Left ventricle myocardium inferior (tissue), 1 donor: ENCODE data around the gene CDK14. TPM values are rescaled to one million over a fixed set of nuclear protein-coding genes. Genes with fewer than 3 reads are reported as not detected.

ENCODE experiments used
- DNase-seq: peaks from one replicate; pipeline ENCODE4 v3.0.0-alpha.2; 2020
- H3K27ac ChIP-seq: fragments of 200-600 bp; replicated peaks from 2 replicates; pipeline ENCODE4 v1.8.0; 2021
- H3K27me3 ChIP-seq: fragments of 200-600 bp; 2 replicates; pipeline ENCODE4 v1.8.0; 2021; ENCODE audit warnings: low read depth
- H3K36me3 ChIP-seq: fragments of 200-600 bp; 2 replicates; pipeline ENCODE4 v1.8.0; 2021
- H3K4me1 ChIP-seq: fragments of 200-600 bp; 2 replicates; pipeline ENCODE4 v1.8.0; 2021
- H3K4me3 ChIP-seq: fragments of 200-600 bp; 2 replicates; pipeline ENCODE4 v1.8.0; 2021; ENCODE audit warnings: mild to moderate bottlenecking, moderate library complexity
- H3K9me3 ChIP-seq: fragments of 200-600 bp; replicated peaks from 2 replicates; pipeline ENCODE4 v1.8.0; 2021
- CTCF ChIP-seq: fragments of 200-600 bp; IDR thresholded peaks from 2 replicates; pipeline ENCODE4 v1.8.0; 2021; ENCODE audit warnings: antibody characterized with exemption, mild to moderate bottlenecking, borderline replicate concordance
- intact Hi-C: fragments of 100-400 bp; cut with micrococcal nuclease; formaldehyde crosslinking; loops from one replicate; pipeline ENCODE4 v1.11.0; 2022
- total RNA-seq: library from RNA; stranded (reverse); fragmentation: NEBNext Ultra II Directional; extraction: Animal tissue kit (Norgen Biotek cat#: 25700); gene quantifications from one replicate; pipeline ENCODE4 v1.2.1, GENCODE V29; 2021
- donor health status: DM: no; HTN: yes; CAD: no; lungs with severe emphysema.

Gene CDK14
- total RNA-seq, 1 donor from 2014 or later: 18.7 TPM

DNA sequence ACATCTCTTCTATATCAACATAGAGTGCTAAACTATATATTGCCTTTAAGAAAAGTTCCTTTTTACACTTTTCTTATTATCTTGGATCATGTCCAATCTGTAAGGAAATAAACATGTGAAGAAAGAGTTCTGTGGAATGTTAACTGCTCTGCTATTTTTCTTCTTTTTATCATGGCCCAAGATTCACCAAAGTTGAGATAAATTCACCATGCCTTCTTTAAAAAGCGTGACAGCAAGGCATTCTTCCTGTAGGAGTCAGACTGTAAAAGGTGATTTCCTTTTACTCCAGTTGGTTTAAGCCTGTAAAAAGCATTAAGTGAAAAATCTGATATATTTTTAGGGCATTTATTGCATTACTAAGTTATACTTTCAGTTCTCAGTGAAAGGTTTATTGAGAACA lies 502.4 kb downstream of the CDK14 start:
- Histone ChIP-seq H3K36me3 (no peaks in the 10 kb centered on the region), H3K4me3 (no peak overlapping the region), H3K27ac (no peak overlapping the region), H3K9me3 (no peaks in the 10 kb centered on the region), H3K27me3 (no peaks in the 10 kb centered on the region), H3K4me1 (no peaks in the 10 kb centered on the region)
- no peak for TF ChIP-seq CTCF
- intact Hi-C loops: no loop called here
- DNase-seq: no peak

DNA sequence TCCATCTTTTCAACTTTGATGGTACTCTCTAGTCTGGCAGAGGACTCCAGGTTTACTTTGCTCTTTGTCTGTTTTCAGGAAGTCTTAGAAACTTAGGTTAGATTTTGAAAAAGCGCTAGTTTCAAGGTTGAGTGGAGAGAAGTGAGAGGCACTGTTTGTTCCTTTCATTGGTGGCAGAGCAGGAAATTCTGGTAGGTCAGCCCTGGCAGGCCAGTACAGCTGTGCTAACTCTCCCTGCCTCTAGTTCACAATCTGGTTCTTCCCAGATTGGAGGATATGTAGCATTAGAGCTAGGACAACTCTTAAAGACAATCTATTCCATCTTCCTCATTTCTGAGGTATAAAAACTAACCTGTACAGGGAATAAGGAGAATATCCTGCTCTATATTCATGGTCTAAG lies 507.2 kb downstream of the CDK14 start:
- no peaks in the 10 kb centered on the region for H3K27me3 ChIP-seq
- H3K4me1 ChIP-seq: no peaks in the 10 kb centered on the region
- H3K36me3 ChIP-seq: no peaks in the 10 kb centered on the region
- no peak overlapping the region for H3K27ac ChIP-seq
- no peak overlapping the region for H3K4me3 ChIP-seq
- TF ChIP-seq CTCF: no peak
- intact Hi-C loops: no loop called here
- no peak for DNase-seq
- no peaks in the 10 kb centered on the region for H3K9me3 ChIP-seq

DNA sequence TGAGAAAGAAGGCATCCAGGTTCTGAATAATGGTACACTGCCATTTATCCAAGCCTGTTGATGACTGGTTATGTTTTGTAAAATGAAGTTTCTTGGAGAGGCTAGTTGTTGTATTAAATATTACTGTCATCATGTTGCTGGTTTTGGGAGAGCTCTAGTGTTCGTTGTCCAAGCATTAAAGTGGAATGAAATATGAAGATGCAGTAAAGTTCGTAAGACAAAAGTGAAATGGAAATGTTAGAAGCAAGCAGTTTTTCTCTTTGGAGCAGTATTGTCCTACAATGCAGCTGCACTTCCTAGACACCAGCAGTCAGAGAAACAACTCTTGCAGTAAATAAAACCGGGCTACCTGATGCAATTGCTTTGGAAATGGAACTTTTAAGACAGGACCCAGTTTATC lies 511.3 kb downstream of the CDK14 start:
- intact Hi-C loops: no loop called here
- Histone ChIP-seq H3K4me1 (no peaks in the 10 kb centered on the region), H3K9me3 (no peaks in the 10 kb centered on the region), H3K36me3 (no peaks in the 10 kb centered on the region), H3K4me3 (no peak overlapping the region), H3K27ac (no peak overlapping the region), H3K27me3 (no peaks in the 10 kb centered on the region)
- DNase-seq: no peak
- no peak for TF ChIP-seq CTCF

DNA sequence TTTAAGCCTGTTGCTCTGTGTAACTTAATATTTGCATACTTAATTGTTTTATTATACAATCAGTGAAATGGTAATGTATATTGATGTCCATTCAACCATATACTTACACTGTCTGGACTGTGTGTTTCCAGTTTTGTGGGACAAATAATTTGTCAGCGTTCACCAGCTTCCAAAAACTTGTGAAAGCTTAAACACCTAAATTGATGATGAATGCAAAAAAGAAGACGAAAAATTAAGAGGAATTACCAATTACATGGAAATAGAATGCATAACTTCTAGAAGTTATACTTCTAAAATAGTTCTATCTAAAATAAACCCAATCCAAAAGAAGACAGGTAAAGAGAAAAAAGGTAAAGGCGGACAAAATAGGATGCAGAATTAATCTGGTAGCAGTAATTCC lies 513.1 kb downstream of the CDK14 start:
- TF ChIP-seq CTCF: no peak

GRCh38 chr7:91112902-91113341 lies 516.8 kb downstream of the CDK14 start:
- Histone ChIP-seq H3K9me3 (no peaks in the 10 kb centered on the region), H3K27ac (no peak overlapping the region), H3K4me3 (no peak overlapping the region), H3K36me3 (peaks cover 8% of the 10 kb centered on the region), H3K4me1 (no peaks in the 10 kb centered on the region), H3K27me3 (no peaks in the 10 kb centered on the region)
- intact Hi-C loops: no loop called here
- TF ChIP-seq CTCF: no peak
- no peak for DNase-seq

More for the DNA sequence above, 513.1 kb downstream of the CDK14 start:
- DNase-seq: no peak
- Histone ChIP-seq H3K4me1 (no peaks in the 10 kb centered on the region), H3K4me3 (no peak overlapping the region), H3K27me3 (no peaks in the 10 kb centered on the region), H3K27ac (no peak overlapping the region), H3K36me3 (no peaks in the 10 kb centered on the region), H3K9me3 (no peaks in the 10 kb centered on the region)
- intact Hi-C loops: no loop called here

- intact Hi-C loops: no loop called here
- DNase-seq: no peak
- H3K27me3 ChIP-seq: no peaks in the 10 kb centered on the region
- H3K9me3 ChIP-seq: no peaks in the 10 kb centered on the region
- no peak overlapping the region for H3K4me3 ChIP-seq
- H3K36me3 ChIP-seq: peaks cover 21% of the 10 kb centered on the region
- no peak for TF ChIP-seq CTCF
- H3K27ac ChIP-seq: no peak overlapping the region
- H3K4me1 ChIP-seq: no peaks in the 10 kb centered on the region
Measured at GRCh38 chr7:91114232-91114631, 518.1 kb downstream of the CDK14 start.
